Superior temporal gyrus (tissue), 1 donor: Measurements from ENCODE around the gene AHCYL2.
"Not testable (repeated sequence)": the region's sequence is repeated elsewhere in the genome, so short reads cannot be mapped to it uniquely, and the experiment has no call there.

Source experiments
- DNase-seq: peaks from one replicate; pipeline ENCODE4 v3.0.0-alpha.2; 2016; ENCODE audit errors: extremely low spot score

Gene AHCYL2

DNA sequence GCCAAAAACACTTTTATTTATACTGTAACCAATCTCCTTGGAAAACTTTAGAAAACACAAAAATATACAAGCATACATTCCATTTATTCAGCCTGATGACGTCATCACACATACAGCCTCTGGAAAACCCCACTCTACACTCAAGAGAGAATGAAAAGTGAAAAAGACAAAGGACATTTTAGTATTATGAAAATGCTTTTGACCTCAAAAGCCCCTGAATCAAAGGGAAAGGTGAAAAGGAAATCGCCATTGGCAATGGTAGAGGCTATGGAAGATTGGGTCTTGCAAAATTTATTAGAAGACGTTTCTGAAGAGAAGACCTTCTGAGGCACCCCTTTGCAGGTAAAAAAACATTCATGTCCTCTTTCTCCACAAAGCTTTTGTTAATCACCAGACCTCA, 126.5 kb downstream of the AHCYL2 start:
- no peak for DNase-seq

DNA sequence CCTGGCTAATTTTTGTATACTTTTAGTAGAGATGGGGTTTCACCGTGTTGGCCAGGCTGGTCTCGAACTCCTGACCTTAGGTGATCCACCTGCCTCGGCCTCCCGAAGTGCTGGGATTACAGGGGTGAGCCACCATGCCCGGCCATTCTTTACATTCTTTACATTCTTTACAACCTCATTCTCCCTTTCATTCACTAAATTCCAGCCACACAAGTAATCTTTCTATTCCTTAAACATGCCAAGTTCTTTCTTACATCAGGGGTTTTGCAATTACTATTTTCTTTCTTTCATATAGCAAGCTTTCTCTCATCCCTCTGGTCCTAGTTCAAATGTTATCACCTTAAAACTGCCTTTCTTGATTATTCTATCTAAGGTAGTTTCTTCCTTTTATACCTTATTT, 128.3 kb downstream of the AHCYL2 start:
- not testable (repeated sequence) for DNase-seq

DNA sequence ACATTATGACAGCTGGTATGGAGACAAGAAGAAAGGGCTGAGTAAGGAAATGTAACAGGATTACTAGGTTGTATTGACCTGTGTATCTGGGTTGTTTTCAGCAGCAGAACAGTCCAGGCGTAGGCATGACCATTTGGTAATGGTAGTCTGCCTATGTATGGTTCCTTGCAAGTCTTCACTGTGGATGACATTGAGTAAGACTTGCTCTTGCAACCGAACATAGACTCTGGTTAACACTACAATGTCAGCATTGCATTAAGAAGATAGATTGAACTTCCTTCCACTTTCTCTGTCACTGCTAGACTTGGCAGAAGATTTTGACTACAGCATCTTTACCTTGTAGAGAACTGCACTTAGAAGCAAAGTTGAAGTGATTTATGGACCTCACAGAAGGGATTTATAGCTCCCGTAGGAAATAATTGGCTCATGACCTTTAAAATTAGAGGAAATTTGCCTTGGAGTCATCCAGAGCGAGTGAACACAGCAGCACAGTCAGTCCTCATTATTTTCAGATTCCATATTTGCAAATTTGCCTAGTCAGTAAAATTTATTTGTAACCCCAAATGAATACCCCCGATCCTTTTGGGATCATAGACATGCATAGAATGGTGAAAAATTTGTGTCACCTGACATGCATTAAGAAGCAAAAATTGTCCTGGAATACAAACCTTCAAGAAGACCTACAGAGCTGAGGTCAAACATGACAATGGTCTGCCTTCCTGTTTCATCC, 129.8 kb downstream of the AHCYL2 start:
- no peak for DNase-seq

DNA sequence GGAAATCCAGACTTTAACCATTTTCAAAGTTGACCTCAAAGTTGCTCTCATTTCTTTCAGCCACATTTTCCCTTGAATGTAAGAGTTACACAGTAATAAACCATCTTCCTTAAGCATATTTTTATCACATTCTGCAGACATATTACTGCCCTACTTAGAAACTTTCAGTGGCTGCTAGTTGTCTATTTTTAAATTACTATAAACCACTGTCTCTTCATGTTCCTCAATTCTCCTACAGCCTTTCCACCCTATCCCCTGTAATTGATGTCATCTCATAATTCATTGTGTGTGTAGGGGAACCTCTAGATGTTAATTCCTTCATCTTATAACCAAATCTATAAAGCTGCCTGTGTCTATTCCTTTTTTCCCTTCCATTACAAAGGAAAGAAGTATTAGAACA, 131.3 kb downstream of the AHCYL2 start:
- DNase-seq: no peak

DNA sequence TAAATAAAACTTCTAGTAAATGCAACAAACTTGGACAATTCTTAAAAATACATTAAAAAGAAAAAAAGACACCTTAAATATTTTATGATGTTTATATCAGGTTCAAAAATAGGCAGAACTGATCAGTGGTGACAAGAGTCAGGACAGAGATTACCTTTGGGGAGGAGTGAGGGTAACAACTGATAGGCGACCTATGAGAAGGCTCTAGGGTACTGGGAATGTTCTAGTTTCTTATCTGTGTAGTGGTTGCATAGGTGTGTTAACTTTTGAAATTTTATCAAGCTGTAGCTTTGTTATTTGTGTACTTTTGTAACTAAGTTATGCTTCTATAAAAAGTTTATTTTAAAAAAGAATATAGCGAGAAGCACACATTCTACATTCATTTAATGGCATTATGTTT, 134.3 kb downstream of the AHCYL2 start:
- DNase-seq: no peak

DNA sequence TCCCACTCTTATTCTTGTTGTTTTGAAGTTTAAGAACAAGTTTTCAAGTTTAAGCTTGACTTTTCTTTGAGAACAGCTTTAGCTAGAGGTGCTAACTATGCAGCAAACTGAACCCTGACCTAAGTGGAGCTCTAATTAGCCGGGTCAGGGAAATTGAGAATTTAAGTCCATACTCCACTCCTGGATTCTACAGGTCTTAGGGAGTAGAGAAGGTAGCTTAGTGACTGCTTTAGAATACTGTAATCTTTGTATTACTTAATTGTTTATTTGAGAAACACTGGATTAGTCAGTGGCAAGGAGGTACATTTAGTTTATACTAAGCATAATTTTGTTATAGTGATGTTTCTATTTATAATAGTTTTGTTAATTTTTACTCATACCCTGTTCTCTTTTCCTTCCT, 134.8 kb downstream of the AHCYL2 start:
- DNase-seq: no peak

DNA sequence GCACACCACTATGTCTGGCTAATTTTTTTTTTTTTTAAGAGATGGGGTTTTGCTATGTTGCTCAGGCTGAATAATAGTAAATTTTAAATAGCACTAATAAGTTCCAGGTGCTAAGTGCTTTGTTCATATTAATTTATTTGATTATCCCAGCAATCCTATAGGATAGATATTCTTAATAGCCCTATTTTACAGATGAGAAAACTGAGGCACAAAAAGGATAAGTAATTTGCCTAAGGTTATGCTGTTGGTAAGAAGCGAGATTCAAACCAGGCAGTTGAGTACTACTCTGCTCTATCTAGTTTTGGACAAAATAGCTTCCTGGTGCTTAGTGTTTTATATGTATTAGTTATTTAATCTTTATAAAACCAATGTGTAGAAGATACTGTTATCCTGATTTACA, 136.9 kb downstream of the AHCYL2 start:
- no peak for DNase-seq

DNA sequence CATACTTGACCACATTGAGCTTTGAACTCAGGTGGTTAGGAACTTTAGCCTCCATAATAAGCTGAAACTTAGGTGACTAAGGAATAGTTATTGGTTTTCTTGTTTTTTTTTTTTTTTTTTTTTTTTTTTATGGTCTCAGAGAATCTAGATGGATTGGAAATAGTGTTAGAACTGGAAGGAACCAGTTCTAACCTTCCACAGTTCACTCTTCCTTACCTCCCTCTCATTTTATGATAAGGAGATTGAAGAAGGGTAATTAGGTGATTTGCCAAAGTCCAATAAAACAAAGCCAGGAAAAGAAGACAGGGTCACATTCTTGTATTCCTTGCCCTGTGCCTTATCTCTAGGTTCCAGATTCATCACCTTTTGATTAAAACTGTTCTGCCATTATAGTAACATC, 137.7 kb downstream of the AHCYL2 start:
- DNase-seq: no peak

DNA sequence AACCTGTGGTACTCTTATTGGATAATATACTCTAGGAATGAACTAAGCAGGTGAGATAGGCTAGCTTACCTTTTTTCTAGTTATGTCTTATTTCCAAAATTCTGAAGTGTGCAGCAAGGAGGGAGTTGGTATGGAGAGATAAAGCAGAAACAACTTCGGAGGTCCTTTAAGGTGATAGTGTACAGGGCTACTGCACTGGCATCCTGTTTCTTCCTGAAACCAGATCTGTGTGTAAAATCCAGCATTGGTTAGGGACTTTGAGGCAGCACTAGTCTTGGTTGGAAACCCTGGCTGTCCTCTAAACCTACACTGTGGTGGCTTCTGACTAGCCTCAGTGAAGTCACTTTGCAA, 142.5 kb downstream of the AHCYL2 start:
- DNase-seq: no peak

DNA sequence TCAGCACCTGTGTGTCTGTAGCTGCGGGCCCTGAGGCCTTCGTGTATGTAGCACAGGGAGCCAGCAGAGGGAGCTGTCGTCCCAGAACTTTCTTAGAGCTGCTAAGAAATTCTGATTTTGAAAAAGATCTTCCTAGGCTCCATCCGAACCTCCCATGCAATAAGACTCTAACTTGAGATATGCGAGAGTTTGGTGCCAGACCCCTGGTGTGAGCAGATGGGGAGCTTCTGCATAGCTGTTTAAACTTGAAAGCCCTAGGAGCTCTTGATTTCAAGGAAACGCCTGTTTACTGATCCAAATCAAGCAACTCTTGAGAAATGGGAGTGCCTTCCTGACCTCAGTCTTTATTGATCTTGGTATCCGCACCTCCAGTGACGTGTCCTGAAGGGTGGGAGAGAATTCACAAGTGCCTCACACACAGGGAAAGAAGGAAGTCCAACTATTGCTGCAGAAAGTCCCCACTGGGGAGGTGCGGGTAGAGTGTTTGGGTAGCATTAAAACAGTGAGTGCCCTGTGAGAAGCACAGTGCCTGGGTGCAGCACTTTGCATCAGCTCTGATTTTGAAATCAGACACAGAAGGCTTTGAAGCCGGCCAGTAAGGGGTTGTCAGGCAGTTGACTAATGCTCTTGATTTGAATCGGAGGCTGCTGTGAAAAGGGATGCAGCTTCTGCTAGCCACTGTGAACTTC, 143.0 kb downstream of the AHCYL2 start:
- DNase-seq: peak; percentile 92

DNA sequence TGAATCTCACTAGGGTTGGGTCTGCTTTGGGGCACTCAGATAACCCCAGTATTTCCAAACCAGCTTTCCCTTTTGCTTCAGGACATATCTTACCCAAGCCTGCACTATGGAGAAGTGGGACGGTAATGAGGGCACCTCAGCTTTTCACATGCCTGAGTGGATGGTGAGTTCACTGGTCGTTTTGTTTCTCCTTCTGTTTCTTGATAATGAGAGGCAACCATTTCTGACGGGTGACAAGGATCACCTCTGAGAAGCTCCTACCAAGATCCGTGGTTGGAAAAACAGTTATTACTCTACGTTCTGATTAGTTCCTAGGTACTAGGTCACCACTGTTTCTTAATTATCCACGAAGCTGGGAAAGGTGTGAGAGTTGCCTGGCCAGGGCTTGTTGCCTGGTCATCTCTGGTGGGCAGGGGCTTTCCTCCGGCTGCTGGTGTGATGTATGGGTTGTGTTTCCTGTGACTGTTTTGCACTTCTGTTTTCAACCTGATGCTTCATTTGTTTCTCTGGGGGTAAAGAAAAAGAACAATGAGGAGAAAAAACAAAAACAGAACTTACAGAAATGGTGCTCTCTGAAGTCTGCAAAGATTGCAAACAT, 143.7 kb downstream of the AHCYL2 start:
- DNase-seq: no peak

DNA sequence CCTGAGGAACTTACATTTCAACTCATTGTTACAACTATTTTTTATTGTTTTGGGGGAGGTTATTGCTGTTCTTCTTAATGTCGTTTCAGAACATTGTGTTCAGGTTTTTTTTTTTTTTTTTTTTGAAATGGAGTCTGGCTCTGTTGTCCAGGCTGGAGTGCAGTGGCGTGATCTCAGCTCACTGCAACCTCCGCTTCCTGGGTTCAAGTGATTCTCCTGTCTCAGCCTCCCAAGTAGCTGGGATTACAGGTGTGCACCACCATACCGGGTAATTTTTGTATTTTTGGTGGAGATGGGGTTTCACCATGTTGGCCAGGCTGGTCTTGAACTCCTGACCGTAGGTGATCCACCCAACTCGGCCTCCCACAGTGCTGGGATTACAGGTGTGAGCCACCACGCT, 144.6 kb downstream of the AHCYL2 start:
- DNase-seq: not testable (repeated sequence)

DNA sequence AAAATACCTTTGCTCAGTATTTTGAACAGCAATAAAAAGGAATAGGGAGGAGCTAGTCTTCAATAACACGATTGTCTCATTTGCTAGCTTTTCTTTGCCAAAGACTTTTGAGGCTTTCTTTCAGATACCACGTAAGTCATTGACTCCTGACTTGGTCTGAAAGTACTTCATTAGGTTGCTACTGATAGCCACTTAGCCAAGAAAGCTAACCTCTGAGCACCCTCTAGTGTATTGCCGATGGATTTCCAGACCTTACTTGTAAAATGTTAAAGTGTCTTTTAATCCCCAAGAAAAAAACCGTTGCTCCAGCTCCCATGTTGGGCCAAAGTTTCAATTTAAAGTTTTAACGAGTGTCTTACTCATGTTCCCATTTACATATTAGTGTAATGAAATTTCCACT, 146.0 kb downstream of the AHCYL2 start:
- no peak for DNase-seq

DNA sequence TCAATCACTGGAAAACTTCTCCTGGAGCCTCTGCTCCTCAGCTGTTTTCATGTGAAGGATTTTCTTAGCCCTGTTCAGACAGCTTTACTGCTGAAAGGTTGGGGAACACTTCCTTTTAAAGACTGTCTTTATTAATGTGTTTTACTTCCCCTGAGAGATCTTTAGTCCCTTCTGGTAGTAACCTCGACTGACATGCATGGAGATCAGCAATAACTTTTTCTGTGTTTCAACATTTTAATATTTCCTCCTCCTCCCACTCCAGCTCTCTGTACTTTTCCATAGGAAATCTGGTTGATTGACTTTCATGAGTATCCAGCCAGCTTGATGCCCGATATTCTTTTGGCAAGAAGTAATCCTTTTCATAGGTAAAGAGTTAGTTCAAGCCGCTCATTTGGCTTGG, 146.7 kb downstream of the AHCYL2 start:
- DNase-seq: no peak

DNA sequence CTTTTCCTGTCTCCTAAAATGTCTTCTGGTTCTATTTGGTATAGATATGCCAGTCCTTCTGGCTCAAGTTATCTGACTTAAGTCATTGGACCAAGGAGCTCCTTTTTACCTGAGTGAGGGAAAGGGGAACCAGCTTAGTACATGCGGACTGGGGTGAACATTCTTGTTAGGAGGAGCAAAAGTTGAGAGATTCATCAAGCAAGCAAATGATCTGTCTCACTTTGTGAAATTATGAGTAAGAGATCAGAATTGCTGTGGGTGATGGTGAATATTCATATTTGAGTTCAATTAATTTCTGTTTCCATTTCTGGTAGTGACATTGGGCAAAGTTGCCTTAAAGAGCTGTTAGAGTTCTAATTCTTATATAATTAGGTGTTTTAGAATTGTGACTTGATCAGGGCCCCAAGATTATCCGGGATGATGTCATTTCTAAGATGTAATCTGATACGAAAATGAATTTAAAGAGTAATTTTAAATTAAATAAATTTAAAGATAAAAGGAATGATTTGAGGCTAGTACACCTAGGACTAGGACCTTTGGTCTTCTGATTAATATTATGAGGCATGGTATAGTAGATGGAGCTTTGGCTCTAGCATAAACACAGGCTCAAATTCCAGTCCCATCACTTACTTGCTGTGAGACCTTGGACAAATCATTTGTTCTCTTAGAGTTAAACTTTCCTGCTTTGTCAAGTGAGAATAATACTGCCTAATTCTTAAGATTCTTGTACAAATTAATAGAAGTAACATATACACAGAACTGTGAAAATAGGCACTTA, 149.0 kb downstream of the AHCYL2 start:
- no peak for DNase-seq

DNA sequence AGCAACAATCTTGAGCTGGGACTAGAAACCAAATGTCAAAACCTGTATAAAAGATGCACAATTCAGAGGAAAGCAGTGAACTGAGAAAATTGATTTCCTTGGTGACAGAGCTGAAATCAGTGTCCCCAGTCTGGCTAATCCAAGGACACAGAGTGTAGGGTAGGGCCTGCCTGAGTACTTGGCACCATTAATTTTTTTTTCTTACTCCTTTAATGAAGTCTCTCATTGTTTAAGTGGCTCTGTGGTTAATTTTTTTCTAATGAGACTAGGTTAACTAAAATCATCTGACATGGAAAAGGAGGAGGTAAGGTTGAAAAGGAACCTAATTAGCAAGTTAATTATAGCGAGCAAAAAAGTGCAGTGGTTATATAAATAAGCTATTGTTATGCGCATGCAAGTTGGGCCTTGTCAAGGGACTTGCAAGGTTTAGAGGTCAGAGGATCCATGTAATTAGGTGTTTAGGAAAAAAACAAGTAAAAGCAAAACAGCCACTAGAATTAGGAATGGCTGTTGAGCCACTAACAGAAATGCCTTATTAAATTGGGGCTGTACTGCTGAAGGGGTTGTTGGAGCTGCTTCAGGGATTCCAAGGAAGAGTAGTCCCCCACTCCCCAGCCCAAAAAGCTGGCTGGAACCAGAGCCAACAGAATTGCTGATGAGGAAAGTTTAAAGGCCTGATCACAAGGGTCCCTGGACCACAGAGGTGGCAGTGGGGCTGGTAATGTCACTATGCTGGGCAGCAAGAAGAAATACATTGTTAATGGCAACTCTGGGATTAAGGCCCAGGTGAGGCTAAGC, 150.5 kb downstream of the AHCYL2 start:
- DNase-seq: no peak

DNA sequence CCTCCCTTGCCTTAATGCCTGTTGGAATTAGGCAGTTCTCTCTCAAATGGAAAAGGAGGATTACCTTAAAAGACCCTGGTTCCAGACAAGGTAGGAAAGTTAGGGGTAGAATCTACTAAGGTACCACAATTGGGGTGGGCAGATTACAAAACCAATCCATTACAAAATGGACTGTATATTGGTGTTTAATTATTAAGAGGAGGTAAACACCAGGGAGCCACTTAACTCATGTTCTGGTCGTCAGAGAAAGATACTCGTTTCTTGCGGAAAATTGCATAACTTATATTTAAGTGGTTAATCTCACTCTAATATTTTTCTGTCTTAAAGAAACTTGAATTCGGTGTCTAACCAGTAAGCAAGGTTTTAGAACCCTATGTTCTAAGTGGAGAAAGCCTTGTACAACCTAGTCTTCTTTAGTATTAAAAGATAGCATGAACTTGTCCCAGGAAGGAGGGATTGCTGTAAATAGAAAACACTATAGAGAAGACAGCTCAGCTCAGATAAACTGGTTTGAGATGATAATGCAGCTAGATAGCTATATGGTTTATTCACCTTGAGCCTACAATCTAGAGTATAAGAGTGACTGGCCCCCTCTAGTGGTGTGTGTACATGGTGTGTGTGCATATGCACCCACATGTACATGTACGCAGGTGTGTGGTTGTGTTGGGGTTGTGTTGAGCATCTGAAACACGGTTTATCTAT, 151.4 kb downstream of the AHCYL2 start:
- DNase-seq: peak; percentile 43

DNA sequence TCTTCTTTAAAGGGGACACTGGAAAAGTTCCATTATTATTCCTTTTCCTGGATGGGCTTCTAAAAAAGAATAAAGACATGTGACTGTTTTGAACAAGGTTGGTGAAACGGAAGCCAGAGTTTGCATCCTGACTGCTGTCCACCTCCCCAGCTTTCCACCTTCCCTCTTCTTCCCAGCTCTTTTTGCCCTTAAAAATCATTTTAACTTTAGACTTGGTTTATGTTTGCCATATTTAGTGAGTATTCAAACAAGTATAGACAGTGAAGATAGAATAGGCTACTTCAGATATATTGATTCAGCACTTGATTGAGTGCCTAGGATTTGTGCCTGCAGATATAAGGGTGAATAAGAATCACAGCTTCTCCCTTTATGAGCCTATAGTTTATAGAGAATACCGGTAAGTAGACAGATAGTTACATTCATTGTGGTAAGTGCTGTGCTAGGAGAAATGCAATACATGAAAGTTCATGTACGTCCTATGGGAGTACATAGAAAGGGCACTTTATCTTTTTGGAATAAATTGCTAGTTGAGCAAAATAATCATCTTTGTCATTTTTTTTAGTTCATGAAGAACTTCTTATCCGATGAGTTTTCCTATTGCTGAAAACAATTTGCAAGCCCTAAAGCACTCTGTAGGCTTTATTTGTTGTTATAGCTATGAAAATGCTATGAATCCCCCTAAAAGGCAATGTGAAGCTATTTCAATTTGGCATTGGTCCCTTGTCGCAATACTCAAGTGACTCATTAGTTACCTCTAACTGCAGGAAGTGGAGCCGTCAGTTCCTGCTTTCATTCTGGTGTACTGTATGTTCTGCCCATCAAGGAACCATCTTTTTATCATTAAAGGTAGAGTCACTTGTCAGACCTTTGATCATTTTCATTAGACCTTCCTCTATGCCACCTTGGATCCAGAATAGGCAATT, 152.2 kb downstream of the AHCYL2 start:
- DNase-seq: no peak

DNA sequence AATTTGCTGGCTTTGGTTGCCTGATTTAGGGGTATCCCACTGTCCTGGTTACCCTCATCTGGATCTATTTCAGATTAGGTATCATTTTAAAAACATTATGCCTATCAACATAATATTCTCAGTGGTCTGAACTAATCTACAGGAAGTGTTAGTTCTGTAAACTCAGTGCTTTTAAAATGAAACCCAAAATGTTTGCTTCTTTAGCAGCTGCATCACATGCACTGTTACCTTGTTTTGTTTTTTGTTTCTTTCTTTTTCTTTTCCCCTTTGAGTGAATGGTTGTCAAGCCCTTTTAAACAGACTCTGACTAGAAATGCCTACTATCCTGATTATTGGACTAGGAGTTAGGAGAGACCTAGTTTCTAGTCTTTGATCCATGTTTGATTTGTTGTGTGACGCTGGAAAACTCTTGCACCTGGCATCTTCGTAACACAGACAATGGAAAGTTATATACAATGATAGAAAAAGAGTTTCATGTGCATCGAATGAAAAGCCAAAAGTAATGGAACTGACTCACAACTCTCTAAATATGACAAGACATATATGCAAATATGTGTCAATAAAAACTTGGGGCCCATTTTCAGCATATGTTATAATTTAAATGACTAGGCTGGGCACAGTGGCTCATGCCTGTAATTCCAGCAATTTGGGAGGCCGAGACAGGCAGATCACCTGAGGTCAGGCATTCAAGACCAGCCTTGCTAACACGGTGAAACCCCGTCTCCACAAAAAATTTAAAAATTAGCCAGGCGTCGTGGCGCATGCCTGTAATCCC, 157.1 kb downstream of the AHCYL2 start:
- no peak for DNase-seq
